Measurements from ENCODE around the gene WDR75.

- TF ChIP-seq CTCF (conservative IDR thresholded peaks at IDR 0.05), result no peak
- no peak for TF ChIP-seq ZFX (IDR thresholded peaks at IDR 0.05)
Observed at GRCh38 chr2:189506514-189506976, 65.3 kb downstream of the WDR75 start.
